ENCODE results near the gene RNF223. TPM values are rescaled to one million over a fixed set of nuclear protein-coding genes. Genes with fewer than 3 reads are reported as not detected.

The RNF223 gene
- total and polyA plus RNA-seq, 2 of the 8 experiments (the other 6 are each of a cell fraction or from before 2014, with no cell fraction given), result not detected

DNA sequence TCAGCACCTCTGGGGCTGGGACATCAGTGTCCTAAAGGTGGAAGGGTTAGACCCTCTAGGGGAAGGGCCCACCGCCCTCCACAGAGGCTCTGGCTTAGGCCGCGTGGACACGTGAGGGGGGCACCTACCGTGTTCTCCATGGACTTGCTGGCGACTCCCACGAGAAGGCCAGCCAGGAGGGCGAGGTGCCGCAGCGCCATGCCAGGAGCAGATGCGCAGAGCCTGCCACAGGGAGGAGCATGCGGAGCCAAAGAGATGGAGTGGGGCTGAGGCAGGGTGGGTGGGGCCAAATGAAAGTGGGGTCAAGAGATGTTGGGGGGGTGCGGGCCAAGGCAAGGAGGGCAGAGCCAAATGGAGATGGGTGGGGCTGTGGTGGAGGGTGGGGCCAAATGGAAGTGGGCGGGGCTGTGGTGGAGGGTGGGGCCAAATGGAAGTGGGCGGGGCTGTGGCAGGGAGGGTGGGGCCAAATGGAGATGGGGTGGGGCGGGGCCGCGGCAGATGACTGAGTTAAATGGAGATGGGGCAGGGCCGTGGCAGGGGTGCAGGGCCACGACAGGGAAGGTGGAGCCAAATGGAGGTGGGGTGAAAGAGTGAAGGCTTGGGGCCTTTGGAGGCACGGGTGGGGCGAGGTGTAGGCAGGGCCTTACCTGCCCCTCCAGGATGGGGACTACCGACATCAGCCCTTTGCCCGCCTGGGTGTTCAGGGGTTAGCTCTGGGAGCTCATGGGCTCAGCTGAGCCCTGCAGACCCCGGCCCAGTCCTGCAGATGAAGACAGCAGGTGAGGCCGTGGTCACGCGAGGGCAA is 17.4 kb upstream of the RNF223 start (continued):
- TF ChIP-seq JUND (IDR thresholded peaks at IDR 0.05; ENCODE audit: low read length), result no peak
- TF ChIP-seq HDAC6 (IDR thresholded peaks at IDR 0.05; ENCODE audit: low read depth, low read length), result no peak
- no peak for TF ChIP-seq CBX5 (IDR thresholded peaks at IDR 0.05; ENCODE audit: low read depth, low read length)
- TF ChIP-seq TEAD4 (IDR thresholded peaks at IDR 0.05; ENCODE audit: low read depth, low read length), result no peak

All from H1 (cell line).